Activated naive CD4-positive, alpha-beta T cell treated with anti-CD3 and anti-CD28 coated beads for 36 hours (primary cell): ENCODE results near the gene CAPN10. TPM values are rescaled to one million over a fixed set of nuclear protein-coding genes. Genes with fewer than 3 reads are reported as not detected.

Experiments
- CTCF ChIA-PET: fragments of 350-600 bp; sonication (Branson Sonifier 250); formaldehyde crosslinking; loops from one replicate; lab custom pipeline; 2021; ENCODE audit warnings: antibody characterized with exemption; lab: Charles Lee
- DNase-seq: peaks from one replicate; pipeline ENCODE4 v3.0.0-alpha.2; 2020
- H3K27ac Mint-ChIP-seq: one replicate; pipeline ENCODE4 v1.8.0; 2021; ENCODE audit warnings: mild to moderate bottlenecking, mixed read lengths
- H3K27me3 Mint-ChIP-seq: one replicate; pipeline ENCODE4 v1.8.0; 2021; ENCODE audit warnings: low read depth, mixed read lengths
- H3K36me3 Mint-ChIP-seq: one replicate; pipeline ENCODE4 v1.8.0; 2021; ENCODE audit warnings: low read depth, mixed read lengths
- H3K4me1 Mint-ChIP-seq: one replicate; pipeline ENCODE4 v1.8.0; 2021; ENCODE audit warnings: low read depth, mixed read lengths
- H3K4me3 Mint-ChIP-seq: one replicate; pipeline ENCODE4 v1.8.0; 2021; ENCODE audit warnings: mild to moderate bottlenecking, moderate library complexity, mixed read lengths
- H3K9me3 Mint-ChIP-seq: one replicate; pipeline ENCODE4 v1.8.0; 2021; ENCODE audit warnings: mixed read lengths
- intact Hi-C: fragments of 100-400 bp; cut with micrococcal nuclease; formaldehyde crosslinking; loops from one replicate; pipeline ENCODE4 v1.15.1; 2023
- total RNA-seq, 2 experiments: library from RNA; stranded (reverse); gene quantifications; one replicate each; pipeline ENCODE4 v1.2.3, GENCODE V29; 2021

Gene CAPN10
- total RNA-seq, 2 experiments from 2014 or later: 24.9 to 28.5 TPM

DNA sequence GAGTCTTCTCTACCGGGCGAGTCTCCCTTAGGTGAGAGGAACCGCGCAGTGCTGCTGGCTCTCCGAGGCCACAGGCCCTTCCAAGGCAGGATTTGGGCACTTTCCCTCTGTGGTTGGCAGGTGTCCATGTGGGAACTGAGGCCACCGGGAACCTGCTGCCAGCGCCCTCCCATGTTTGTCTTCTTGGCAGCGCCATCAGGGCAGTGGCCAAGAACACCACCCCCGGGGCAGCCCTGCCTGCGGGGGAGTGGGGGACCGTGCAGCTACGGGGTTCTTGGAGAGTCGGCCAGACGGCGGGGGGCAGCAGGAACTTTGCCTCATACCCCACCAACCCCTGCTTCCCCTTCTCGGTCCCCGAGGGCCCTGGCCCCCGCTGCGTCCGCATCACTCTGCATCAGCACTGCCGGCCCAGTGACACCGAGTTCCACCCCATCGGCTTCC lies 10.0 kb downstream of the CAPN10 start:
- Mint-ChIP-seq H3K4me1 (no peaks in the 10 kb centered on the region), H3K9me3 (no peaks in the 10 kb centered on the region), H3K27ac (no peak overlapping the region), H3K27me3 (no peaks in the 10 kb centered on the region), H3K36me3 (peaks cover 1% of the 10 kb centered on the region), H3K4me3 (no peak overlapping the region)
- DNase-seq: no peak
- intact Hi-C loops: no loop called here
- CTCF ChIA-PET: no interaction called here

DNA sequence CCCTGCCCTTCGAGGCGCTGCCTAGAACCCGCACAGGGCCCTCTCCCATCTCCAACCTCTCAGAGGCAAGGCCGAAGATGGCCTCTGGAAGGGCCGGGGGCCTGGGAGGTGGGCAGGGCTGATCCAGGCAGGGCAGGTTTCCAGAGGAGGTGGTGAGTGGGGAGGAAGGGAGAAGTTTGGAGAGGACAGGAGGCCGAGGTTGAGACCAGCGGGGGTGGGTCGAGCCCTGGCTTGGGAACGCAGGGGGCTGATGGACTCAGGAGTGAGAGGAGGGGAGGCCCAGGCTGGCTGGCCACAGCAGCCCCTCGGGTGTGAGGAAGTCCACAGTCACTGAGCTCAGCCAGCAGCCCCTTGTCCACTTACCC lies 10.5 kb downstream of the CAPN10 start:
- intact Hi-C loops: no loop called here
- no peaks in the 10 kb centered on the region for H3K36me3 Mint-ChIP-seq
- CTCF ChIA-PET: no interaction called here
- no peak for DNase-seq
- no peaks in the 10 kb centered on the region for H3K27me3 Mint-ChIP-seq
- no peaks in the 10 kb centered on the region for H3K9me3 Mint-ChIP-seq
- H3K4me3 Mint-ChIP-seq: no peak overlapping the region
- no peaks in the 10 kb centered on the region for H3K4me1 Mint-ChIP-seq
- H3K27ac Mint-ChIP-seq: no peak overlapping the region

DNA sequence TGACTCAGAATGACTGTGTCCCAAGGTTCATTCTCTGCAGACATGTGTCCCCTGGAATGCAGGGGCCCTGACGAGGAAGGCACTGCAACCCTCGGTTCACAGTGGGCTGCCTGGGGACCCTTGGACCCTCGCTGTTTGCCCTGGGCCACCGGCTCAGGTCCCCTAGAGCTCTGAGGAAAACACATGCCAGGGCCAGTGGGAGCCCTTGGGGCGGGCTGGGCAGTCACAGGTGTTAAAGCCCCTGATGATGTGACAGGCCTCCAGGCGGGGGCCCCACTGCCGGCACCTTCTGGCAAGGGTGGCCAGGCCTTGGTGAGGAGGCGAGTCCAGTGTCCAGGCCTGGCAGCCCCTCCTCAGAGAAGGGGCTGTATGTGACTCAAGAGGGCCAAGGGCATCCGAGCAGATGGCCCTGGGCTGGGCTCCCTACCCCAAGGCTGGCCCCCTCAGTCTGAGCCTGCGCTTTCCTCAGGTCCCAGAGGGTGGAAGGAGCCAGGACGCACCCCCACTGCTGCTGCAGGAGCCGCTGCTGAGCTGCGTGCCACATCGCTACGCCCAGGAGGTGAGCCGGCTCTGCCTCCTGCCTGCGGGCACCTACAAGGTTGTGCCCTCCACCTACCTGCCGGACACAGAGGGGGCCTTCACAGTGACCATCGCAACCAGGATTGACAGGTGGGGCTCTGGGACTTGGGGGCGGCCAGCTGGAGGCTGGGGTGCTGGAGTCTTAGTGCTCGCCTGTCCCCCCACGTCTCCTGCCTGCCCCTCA lies 11.1 kb downstream of the CAPN10 start:
- no peaks in the 10 kb centered on the region for H3K36me3 Mint-ChIP-seq
- intact Hi-C loops: no loop called here
- no peak for DNase-seq
- no peaks in the 10 kb centered on the region for H3K27me3 Mint-ChIP-seq
- CTCF ChIA-PET: no interaction called here
- H3K9me3 Mint-ChIP-seq: no peaks in the 10 kb centered on the region
- H3K27ac Mint-ChIP-seq: no peak overlapping the region
- H3K4me1 Mint-ChIP-seq: no peaks in the 10 kb centered on the region
- H3K4me3 Mint-ChIP-seq: no peak overlapping the region

DNA sequence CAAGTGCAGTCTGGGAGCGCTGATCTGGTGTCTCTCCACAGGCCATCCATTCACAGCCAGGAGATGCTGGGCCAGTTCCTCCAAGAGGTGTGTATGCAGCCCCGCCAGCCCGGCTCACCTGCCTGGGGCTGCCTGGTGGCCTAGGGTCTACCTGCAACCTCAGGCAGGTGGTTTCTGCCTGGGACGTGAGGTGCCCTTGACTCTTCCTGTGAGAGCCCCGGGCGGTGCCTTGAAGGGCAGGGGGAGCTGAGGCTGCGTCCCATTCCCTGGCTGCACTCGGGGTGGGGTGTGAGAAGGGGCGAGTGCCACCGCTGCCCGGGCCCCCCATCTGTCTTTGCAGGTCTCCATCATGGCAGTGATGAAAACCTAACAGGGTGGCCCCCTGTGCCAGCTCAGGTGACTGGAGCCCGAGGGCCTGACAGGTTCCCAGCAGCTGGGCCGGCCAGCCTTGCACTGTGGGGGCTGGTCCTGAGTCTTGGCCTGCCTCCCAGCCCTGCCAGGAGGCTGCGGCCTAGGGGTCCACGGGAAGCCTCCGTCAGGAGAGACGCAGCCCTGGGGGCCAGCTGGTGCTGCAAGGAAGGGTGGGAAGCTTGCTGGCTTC lies 11.9 kb downstream of the CAPN10 start:
- Mint-ChIP-seq H3K4me1 (no peaks in the 10 kb centered on the region), H3K4me3 (no peak overlapping the region), H3K27ac (no peak overlapping the region), H3K36me3 (no peaks in the 10 kb centered on the region), H3K27me3 (no peaks in the 10 kb centered on the region), H3K9me3 (no peaks in the 10 kb centered on the region)
- CTCF ChIA-PET: no interaction called here
- no peak for DNase-seq
- intact Hi-C loops: no loop called here

DNA sequence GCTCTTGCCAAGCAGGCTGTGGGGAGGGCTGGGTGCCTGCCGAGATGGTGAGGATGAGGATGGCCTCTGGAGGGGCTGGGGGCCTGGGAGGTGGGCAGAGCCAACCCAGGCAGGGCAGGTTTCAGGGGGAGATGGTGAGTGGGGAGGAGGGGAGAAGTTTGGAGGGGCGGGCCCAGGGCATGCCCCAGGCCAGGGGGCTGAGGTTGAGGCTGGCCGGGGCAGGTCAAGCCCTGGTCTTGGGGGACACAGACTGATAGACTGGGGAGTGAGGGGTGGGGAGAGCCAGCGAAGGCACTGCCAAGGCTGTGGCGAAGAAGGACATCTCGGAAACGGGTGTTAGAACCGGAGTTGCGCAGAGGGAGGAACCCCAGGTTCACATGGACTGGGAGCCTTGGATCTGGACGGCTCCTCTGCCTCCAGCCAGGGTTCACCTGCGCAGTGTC lies 12.6 kb downstream of the CAPN10 start:
- intact Hi-C loops: no loop called here
- Mint-ChIP-seq H3K4me3 (no peak overlapping the region), H3K27me3 (no peaks in the 10 kb centered on the region), H3K36me3 (no peaks in the 10 kb centered on the region), H3K27ac (peak overlapping the region; percentile 65), H3K9me3 (no peaks in the 10 kb centered on the region), H3K4me1 (no peaks in the 10 kb centered on the region)
- DNase-seq: no peak
- CTCF ChIA-PET: no interaction called here

DNA sequence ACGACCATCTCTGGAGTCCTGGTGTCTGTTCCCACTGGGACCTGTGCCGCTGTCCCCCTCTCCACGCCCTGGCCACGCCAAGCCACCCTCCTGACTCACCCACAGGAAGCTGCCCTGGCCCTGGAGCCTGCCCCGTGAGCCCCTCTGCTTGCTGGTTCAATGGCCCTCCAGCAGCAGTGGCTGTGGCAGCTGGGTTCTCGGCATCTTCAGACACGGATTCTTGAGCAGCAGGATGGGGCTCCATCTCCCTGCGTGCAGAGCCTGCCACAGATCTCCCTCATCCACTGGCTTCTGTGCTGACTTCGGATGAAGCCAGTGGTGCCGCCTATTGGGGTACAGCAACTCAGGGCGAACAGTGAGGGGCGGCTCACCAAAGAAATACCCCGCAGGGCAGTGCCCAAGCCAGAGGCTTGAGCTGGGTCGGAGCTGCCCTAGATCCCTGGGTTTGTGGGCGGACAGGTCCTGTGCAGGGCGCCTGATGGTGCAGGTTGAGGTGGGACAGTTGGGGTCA lies 14.0 kb downstream of the CAPN10 start:
- Mint-ChIP-seq H3K27me3 (no peaks in the 10 kb centered on the region), H3K4me1 (no peaks in the 10 kb centered on the region), H3K36me3 (no peaks in the 10 kb centered on the region), H3K4me3 (no peak overlapping the region), H3K27ac (no peak overlapping the region), H3K9me3 (no peaks in the 10 kb centered on the region)
- CTCF ChIA-PET: no interaction called here
- intact Hi-C loops: no loop called here
- no peak for DNase-seq

DNA sequence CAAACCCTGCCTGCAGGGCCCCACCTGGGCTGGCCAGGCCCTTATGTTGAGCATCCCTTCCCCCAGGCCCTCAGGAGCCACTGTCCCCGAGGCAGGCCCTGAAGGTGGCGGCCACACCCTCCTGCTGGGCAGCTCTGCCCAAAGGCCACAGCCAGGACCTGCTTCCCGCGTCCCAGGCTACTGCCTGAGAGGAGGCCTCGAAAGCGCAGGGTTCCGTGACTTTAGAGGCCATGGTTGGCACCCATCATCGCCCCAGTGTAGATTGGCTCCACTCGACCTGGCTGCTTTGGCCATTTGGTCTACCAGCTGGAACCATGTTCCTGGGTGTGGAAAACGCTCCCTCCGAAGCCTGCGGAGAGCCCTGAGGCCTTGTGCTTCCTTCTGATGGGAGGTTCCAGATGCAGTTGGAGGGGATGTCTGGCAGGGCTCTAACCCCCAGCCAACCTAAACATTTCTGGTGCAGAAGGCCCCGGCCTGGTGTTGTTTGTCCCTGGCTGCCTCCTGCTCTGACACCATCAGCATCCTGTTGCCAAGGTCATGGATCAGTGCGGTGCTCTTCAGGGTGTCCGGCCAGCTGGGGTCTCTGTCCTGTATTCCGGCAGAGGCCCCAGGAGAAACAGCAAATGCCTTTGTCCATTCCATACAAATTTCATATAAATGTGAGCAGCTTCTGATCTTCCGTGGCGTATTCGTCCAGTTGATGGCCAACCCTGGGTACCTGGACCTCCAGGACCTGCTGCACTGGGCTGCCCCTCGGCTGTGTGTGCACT lies 14.7 kb downstream of the CAPN10 start:
- Mint-ChIP-seq H3K27ac (no peak overlapping the region), H3K36me3 (no peaks in the 10 kb centered on the region), H3K4me3 (no peak overlapping the region), H3K27me3 (no peaks in the 10 kb centered on the region), H3K9me3 (no peaks in the 10 kb centered on the region), H3K4me1 (no peaks in the 10 kb centered on the region)
- intact Hi-C loops: no loop called here
- DNase-seq: no peak
- CTCF ChIA-PET: no interaction called here

DNA sequence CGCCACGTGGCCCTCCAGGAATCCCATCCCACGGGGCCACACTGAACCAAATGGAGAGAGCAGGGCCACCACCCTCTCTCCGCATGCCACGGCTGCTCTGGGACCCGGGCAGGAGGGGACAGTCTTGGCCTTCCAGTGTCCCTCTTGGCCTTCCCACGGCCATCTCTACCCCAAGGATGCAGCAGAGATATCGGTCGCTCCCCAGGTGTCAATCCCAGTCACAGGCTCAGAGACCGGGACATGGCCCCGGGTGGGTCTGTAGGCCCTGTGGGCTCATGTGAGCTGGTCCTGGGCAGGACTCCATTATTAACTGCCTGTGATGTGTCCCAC lies 15.3 kb downstream of the CAPN10 start:
- H3K36me3 Mint-ChIP-seq: no peaks in the 10 kb centered on the region
- no peaks in the 10 kb centered on the region for H3K27me3 Mint-ChIP-seq
- no peak overlapping the region for H3K27ac Mint-ChIP-seq
- H3K9me3 Mint-ChIP-seq: no peaks in the 10 kb centered on the region
- CTCF ChIA-PET: no interaction called here
- intact Hi-C loops: no loop called here
- H3K4me3 Mint-ChIP-seq: no peak overlapping the region
- no peaks in the 10 kb centered on the region for H3K4me1 Mint-ChIP-seq
- DNase-seq: no peak

DNA sequence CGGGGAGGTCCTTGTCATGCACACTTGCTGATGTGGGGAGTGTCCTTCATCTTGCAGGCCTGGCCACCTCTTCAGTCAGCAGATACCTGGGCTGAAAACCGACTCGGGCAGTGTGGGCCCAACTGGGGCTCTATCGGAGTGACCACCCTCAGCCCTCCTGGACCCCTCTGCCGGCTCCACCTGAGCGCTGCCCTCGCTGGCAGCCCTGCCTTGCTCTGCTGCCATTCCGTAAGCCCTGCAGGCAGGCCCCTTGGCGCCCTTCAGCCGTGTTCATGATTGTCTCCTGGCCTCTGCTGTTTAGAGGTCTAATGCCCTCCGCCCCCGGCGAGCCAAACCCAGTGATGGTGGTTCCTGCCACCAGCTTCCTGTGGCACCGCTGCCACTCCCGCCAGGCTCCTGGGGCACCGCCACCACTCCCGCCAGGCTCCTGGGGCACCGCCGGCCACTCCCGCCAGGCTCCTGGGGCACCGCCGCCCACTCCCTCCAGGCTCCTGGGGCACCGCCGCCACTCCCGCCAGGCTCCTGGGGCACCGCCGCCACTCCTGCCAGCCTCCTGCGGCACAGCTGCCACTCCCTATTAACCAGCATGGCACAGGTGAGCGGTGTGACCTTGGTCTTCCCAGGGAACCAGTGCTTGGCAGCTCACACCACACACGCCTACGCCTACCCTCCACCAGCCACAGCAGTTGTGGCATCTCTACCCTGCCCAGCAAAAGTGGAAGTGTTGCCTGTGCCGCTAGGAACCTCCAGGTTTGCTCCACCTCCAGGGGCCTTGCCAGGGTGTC lies 15.9 kb downstream of the CAPN10 start:
- H3K27ac Mint-ChIP-seq: no peak overlapping the region
- no peaks in the 10 kb centered on the region for H3K9me3 Mint-ChIP-seq
- no peaks in the 10 kb centered on the region for H3K36me3 Mint-ChIP-seq
- H3K4me3 Mint-ChIP-seq: no peak overlapping the region
- DNase-seq: no peak
- H3K27me3 Mint-ChIP-seq: no peaks in the 10 kb centered on the region
- intact Hi-C loops: no loop called here
- CTCF ChIA-PET: interaction anchor here (0.5 to 0.7 kb wide), 3 partner anchors 9 to 654 kb away, joined by 3 read pairs; no protein-coding TSS in a partner anchor
- no peaks in the 10 kb centered on the region for H3K4me1 Mint-ChIP-seq

DNA sequence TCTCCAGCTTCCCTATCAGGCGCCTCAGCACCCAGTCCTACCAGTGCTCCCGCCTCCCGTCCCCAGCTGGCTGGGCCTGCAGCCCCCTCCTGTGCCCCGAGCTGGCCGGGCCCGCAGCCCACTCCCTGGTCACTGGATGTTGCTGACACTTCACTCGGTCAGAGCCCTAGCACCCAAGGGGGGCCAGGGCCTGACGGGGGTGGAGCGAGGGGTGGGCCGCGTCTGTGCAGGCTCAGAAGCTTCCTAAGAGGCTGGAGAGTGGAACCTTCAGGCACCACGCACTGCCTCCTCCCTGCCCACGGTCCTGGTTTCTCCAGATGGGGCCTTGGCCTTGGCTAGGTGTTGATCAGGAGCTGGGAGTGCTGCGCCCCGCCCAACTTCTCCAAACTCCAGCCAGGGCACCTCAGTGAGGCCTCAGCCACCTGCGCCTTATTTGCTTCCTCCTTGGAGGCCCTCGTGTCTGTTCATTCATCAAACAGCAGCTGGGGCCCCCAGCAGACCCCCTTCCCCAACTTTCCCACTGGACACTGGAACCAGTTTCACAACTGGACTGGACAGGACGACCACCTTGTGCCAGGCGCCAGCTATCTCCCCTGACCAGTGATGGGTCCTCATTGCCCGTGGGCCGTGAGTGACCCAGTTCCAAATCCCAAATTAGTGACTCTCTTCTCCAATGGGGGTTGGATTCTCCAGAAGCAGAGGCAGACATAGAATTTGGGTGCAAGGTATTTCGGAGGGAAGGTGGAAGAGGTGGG lies 16.7 kb downstream of the CAPN10 start:
- Mint-ChIP-seq H3K27me3 (no peaks in the 10 kb centered on the region), H3K9me3 (no peaks in the 10 kb centered on the region), H3K27ac (no peak overlapping the region), H3K4me3 (no peak overlapping the region), H3K36me3 (no peaks in the 10 kb centered on the region), H3K4me1 (no peaks in the 10 kb centered on the region)
- no peak for DNase-seq
- intact Hi-C loops: no loop called here
- CTCF ChIA-PET: no interaction called here

DNA sequence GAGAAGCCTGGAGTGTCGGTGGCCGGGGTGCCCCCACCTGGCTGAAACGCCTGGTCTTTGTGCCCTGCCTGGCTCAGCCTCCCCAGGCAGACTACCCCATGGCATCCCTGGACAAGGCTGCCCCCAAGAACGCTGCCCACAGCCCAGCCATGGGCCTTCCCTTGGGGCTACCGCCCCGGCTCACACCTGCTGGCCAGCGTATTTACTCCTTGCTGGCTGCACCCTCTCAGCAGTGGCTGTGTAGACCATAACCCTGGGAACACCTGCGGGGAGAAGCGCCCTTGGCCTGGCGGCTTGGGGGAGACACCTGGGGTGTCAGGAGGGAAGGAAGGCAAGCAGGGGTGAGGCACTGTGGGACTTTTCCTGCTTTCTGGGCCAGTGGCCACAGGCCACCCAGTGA lies 17.3 kb downstream of the CAPN10 start:
- DNase-seq: no peak
- no peaks in the 10 kb centered on the region for H3K4me1 Mint-ChIP-seq
- H3K4me3 Mint-ChIP-seq: no peak overlapping the region
- H3K27ac Mint-ChIP-seq: no peak overlapping the region
- no peaks in the 10 kb centered on the region for H3K27me3 Mint-ChIP-seq
- intact Hi-C loops: no loop called here
- no peaks in the 10 kb centered on the region for H3K9me3 Mint-ChIP-seq
- CTCF ChIA-PET: no interaction called here
- H3K36me3 Mint-ChIP-seq: no peaks in the 10 kb centered on the region
